ENCODE data around the gene NXN.
"Not testable (repeated sequence)": the region's sequence is repeated elsewhere in the genome, so short reads cannot be mapped to it uniquely, and the experiment has no call there.

GRCh38 chr17:789931-790873 is 189.4 kb downstream of the NXN start:
- not testable (repeated sequence) for TF ChIP-seq YY1 (IDR thresholded peaks at IDR 0.05; ENCODE audit: insufficient read depth, insufficient read length); SUZ12 (IDR thresholded peaks at IDR 0.05; ENCODE audit: extremely low read depth, insufficient read depth, insufficient read length)

Measured in NT2/D1 (cell line).